Stimulated activated naive CD8-positive, alpha-beta T cell treated with anti-CD3 and anti-CD28 coated beads, Interleukin-15, amount 100 ng/mL, for 72 hours (primary cell): Measurements from ENCODE around the gene CNDP2.

Experiments
- ATAC-seq: fragments of 150-1000 bp; cut with Tn5 transposase; 2 replicates; pipeline ENCODE4 v1.10.0; 2021; ENCODE audit warnings: mild to moderate bottlenecking, moderate library complexity
- DNase-seq, 2 donors: peaks; one replicate each; pipeline ENCODE4 v3.0.0; 2021 to 2022
- H3K27ac Mint-ChIP-seq, 2 donors: one replicate each; pipeline ENCODE4 v1.8.0; 2022; ENCODE audit warnings: mild to moderate bottlenecking in 2 of 2, mixed read lengths in 2 of 2, moderate library complexity in 2 of 2
- H3K27me3 Mint-ChIP-seq: one replicate; pipeline ENCODE4 v1.8.0; 2022; ENCODE audit warnings: mixed read lengths
- H3K4me1 Mint-ChIP-seq: one replicate; pipeline ENCODE4 v1.8.0; 2022; ENCODE audit warnings: mild to moderate bottlenecking, mixed read lengths
- H3K4me3 Mint-ChIP-seq, 2 donors: one replicate each; pipeline ENCODE4 v1.8.0; 2022; ENCODE audit warnings: mild to moderate bottlenecking in 2 of 2, mixed read lengths in 2 of 2, moderate library complexity in 1 of 2
- H3K9me3 Mint-ChIP-seq, 2 donors: one replicate each; pipeline ENCODE4 v1.8.0; 2022; ENCODE audit warnings: mixed read lengths in 2 of 2

Gene CNDP2

DNA sequence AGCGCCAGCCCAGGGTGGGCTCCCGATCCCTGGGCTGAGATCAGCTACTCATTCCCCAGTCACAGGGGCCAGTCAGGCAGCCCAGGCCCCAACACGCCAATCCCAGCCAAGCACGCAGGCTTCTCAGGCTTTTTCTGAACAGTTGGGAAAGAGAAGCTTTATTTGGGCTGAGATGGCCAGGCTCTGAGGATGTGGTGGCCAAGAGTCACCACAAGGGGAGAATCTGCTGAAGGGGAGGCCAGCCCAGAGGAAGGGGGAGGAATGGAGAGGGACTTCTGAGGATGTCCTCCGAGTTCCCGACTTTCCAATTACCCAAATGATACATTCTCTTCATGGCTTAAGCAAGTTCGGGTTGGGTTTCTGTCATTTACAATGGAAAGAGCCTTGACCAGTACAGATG is 36.3 kb upstream of the CNDP2 start:
- Mint-ChIP-seq H3K9me3 (no peaks in the 10 kb centered on the region), H3K27me3 (peaks cover 36% of the 10 kb centered on the region), H3K4me3 (no peak overlapping the region), H3K4me1 (peaks cover 29% of the 10 kb centered on the region), H3K27ac (no peak overlapping the region)
- no peak for DNase-seq
- ATAC-seq: no peak

DNA sequence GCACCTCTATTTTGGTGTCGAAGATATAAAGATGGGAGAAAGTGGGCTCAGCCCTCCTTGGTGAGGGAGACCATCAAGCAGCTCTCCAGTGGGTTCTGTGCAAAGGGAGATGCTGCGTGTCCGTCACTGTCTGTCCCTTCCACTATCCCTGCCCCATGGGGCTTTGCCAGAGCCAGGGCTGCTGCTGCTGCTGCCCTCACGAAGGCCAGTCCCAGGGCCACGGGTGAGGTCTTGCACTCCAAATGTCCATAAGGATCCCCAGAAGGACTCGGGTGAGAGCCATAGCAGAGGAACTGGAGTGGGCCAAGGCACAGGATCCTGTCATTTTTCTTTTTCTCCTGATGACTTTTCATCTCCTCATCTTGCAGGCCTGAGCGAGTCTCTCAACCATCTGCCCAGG is 35.3 kb upstream of the CNDP2 start:
- peaks cover 29% of the 10 kb centered on the region for H3K4me1 Mint-ChIP-seq
- ATAC-seq (no peak), DNase-seq (no peak)
- H3K4me3 Mint-ChIP-seq: no peak overlapping the region
- peak overlapping the region in 1 of 2 donors; percentile 79 for H3K27ac Mint-ChIP-seq
- H3K27me3 Mint-ChIP-seq: peaks cover 28% of the 10 kb centered on the region
- H3K9me3 Mint-ChIP-seq: no peaks in the 10 kb centered on the region

GRCh38 chr18:74463254-74463653 is 32.9 kb upstream of the CNDP2 start:
- Mint-ChIP-seq H3K4me1 (peaks cover 17% of the 10 kb centered on the region), H3K9me3 (no peaks in the 10 kb centered on the region), H3K27ac (no peak overlapping the region), H3K4me3 (no peak overlapping the region), H3K27me3 (peaks cover 5% of the 10 kb centered on the region)
- no peak for DNase-seq
- ATAC-seq: no peak

- no peak for ATAC-seq
- no peaks in the 10 kb centered on the region for H3K9me3 Mint-ChIP-seq
- no peak overlapping the region for H3K4me3 Mint-ChIP-seq
- no peak overlapping the region for H3K27ac Mint-ChIP-seq
- DNase-seq: no peak
- no peaks in the 10 kb centered on the region for H3K27me3 Mint-ChIP-seq
- H3K4me1 Mint-ChIP-seq: peaks cover 9% of the 10 kb centered on the region
Measured at GRCh38 chr18:74463983-74464382, 32.2 kb upstream of the CNDP2 start.

DNA sequence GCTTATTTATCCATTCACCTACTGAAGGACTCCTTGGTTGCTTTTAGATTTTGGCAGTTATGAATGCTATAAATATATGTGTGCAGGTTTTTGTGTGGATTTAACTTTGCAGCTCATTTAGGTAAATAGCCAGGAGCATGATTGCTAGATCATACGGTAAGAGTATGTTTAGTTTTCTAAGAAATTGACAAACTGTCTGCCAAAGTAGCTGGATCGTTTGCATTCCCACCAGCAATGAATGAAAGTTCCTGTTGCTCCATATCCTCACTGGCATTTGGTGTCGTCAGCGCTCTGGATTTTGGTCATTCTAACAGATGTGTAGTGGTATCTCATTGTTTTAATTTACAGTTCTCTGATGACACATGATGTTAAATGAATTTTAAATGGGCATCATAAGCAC is 30.4 kb upstream of the CNDP2 start:
- no peak for DNase-seq
- no peak overlapping the region for H3K27ac Mint-ChIP-seq
- H3K27me3 Mint-ChIP-seq: no peaks in the 10 kb centered on the region
- H3K4me1 Mint-ChIP-seq: peaks cover 5% of the 10 kb centered on the region
- ATAC-seq: no peak
- H3K9me3 Mint-ChIP-seq: peaks cover 11% of the 10 kb centered on the region in 2 donors
- H3K4me3 Mint-ChIP-seq: no peak overlapping the region

- H3K4me1 Mint-ChIP-seq: peaks cover 5% of the 10 kb centered on the region
- H3K27ac Mint-ChIP-seq: no peak overlapping the region
- peaks cover 11% of the 10 kb centered on the region in 2 donors for H3K9me3 Mint-ChIP-seq
- H3K27me3 Mint-ChIP-seq: no peaks in the 10 kb centered on the region
- DNase-seq (no peak), ATAC-seq (no peak)
- H3K4me3 Mint-ChIP-seq: no peak overlapping the region
Measured at GRCh38 chr18:74468547-74469061, 27.6 kb upstream of the CNDP2 start.

DNA sequence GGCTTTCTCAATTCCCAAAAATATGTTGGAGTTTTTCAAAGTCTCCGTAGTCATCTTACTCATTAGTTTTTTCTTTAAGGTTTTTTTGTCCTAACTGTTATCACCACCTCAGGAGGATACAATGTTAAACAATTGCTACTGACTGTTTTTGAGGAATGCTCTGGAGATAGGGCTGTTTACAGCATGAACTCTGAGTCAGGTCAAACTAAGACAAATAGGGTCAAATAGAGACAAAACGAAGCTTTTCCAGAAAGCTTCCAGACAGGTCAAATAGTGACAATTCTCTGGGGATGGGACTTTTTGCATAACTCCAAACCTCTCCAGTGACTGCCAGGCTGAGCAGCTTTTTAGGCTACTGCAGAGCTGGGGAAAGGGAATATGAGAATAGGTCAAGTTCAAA is 23.9 kb upstream of the CNDP2 start:
- no peaks in the 10 kb centered on the region for H3K27me3 Mint-ChIP-seq
- H3K4me3 Mint-ChIP-seq: no peak overlapping the region
- H3K27ac Mint-ChIP-seq: no peak overlapping the region
- DNase-seq (no peak), ATAC-seq (no peak)
- H3K4me1 Mint-ChIP-seq: no peaks in the 10 kb centered on the region
- peaks cover 11% of the 10 kb centered on the region in 2 donors for H3K9me3 Mint-ChIP-seq

DNA sequence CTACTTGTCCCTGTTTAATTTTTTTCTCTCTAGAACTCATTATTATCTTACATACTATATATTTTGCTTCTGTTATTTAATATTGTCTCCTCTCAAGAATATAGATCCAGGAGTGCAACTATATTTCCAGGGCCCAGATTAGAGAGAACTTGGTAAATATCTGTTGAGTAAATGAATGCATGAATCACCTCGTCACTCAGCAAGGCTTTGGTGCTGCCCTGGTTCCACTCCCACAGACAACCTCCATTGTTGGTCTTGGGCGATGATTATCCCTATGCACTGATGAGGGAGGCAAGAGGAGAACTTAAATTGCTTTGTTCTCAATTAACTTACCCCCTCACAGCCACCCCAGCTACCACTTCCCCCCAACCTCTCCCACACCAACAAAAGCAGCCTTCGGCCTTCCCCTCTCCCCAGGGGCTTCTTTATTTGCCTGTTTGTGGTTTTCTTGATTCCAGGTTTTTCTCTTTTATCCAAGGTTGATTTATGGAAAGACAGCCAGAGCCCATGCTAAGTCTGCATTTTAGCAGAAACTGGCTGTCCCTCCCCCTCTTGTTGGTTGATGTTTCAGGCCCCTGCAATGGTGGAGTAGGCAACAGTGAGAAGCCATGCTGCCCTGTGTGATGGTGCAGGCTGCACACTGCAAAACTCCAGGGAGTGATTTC is 22.1 kb upstream of the CNDP2 start:
- H3K27ac Mint-ChIP-seq: no peak overlapping the region
- ATAC-seq (no peak), DNase-seq (no peak)
- peaks cover 11% of the 10 kb centered on the region in 2 donors for H3K9me3 Mint-ChIP-seq
- H3K4me3 Mint-ChIP-seq: no peak overlapping the region
- peaks cover 11% of the 10 kb centered on the region for H3K4me1 Mint-ChIP-seq
- no peaks in the 10 kb centered on the region for H3K27me3 Mint-ChIP-seq

DNA sequence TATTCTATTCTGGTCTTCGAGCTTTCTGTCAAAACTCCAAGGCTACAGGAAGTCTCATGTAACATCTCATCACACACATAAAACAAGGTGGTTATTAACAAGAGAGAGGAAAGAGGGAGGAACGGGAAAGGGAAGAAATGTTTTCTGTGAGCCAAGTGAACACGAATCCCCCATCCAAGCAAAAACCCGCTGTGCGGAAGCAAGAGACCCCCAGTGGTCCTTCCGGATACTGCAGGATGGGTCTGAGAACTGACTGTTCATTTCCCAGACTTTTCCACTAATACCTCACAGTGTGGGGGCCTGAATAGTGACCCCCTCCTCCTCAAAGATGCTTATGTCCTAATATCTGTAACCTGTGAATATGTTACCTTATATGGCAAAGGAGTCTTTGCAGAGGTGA is 20.0 kb upstream of the CNDP2 start:
- Mint-ChIP-seq H3K27ac (no peak overlapping the region), H3K27me3 (no peaks in the 10 kb centered on the region), H3K4me1 (peaks cover 11% of the 10 kb centered on the region), H3K9me3 (no peaks in the 10 kb centered on the region), H3K4me3 (no peak overlapping the region)
- DNase-seq (no peak), ATAC-seq (no peak)

GRCh38 chr18:74477771-74478170 is 18.4 kb upstream of the CNDP2 start:
- DNase-seq (no peak), ATAC-seq (peak; percentile 48)
- Mint-ChIP-seq H3K4me1 (peaks cover 11% of the 10 kb centered on the region), H3K27me3 (no peaks in the 10 kb centered on the region), H3K27ac (no peak overlapping the region), H3K9me3 (no peaks in the 10 kb centered on the region), H3K4me3 (no peak overlapping the region)

DNA sequence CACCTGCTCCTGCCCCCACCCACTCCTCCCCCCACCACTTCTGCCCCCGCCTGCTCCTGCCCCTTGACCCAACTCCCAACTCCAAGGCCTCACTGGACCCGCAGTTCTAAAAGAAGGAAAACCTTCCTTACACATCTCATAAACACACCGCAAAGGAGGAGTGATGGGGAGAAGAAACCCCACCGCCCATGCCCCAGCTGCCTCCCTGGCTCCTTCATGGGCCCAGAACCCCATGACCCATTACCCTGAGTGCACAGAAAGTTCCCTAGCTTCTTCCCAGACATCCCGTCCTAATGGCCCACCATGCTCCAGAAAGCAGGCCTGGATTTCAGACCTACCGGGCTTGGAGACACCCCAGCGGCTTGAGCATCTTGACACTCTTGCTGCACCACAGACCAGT is 17.8 kb upstream of the CNDP2 start:
- Mint-ChIP-seq H3K4me3 (no peak overlapping the region), H3K27me3 (no peaks in the 10 kb centered on the region), H3K4me1 (peaks cover 11% of the 10 kb centered on the region), H3K9me3 (no peaks in the 10 kb centered on the region), H3K27ac (no peak overlapping the region)
- DNase-seq (no peak), ATAC-seq (no peak)

DNA sequence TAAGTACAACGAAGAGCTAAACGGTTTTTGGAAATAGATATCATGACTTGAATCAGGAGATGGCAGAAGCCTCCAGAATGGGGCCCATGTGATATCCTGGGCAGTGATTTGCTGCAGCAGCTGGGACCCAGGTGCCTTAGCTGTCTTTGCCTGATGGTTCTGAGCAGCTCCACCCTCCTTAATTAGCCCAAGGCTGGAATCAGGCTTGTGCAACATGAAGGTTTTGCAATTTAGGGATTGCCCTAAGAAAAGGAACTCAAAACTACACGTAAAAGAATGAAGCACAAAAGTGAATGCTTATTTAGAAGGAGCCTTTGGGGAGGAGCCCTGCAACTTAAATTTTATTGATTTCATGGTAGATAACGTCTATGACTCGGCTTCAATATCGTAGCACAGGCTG is 17.3 kb upstream of the CNDP2 start:
- H3K27ac Mint-ChIP-seq: no peak overlapping the region
- H3K9me3 Mint-ChIP-seq: no peaks in the 10 kb centered on the region
- H3K4me1 Mint-ChIP-seq: peaks cover 11% of the 10 kb centered on the region
- H3K4me3 Mint-ChIP-seq: no peak overlapping the region
- DNase-seq: no peak
- H3K27me3 Mint-ChIP-seq: no peaks in the 10 kb centered on the region
- no peak for ATAC-seq

GRCh38 chr18:74479486-74480148 is 16.5 kb upstream of the CNDP2 start:
- Mint-ChIP-seq H3K4me1 (peaks cover 14% of the 10 kb centered on the region), H3K9me3 (no peaks in the 10 kb centered on the region), H3K4me3 (no peak overlapping the region), H3K27ac (no peak overlapping the region), H3K27me3 (no peaks in the 10 kb centered on the region)
- ATAC-seq: no peak
- DNase-seq: no peak

GRCh38 chr18:74480149-74480651 is 16.0 kb upstream of the CNDP2 start:
- no peaks in the 10 kb centered on the region for H3K27me3 Mint-ChIP-seq
- H3K4me3 Mint-ChIP-seq: no peak overlapping the region
- H3K4me1 Mint-ChIP-seq: peaks cover 19% of the 10 kb centered on the region
- no peaks in the 10 kb centered on the region for H3K9me3 Mint-ChIP-seq
- ATAC-seq (no peak), DNase-seq (no peak)
- H3K27ac Mint-ChIP-seq: no peak overlapping the region

DNA sequence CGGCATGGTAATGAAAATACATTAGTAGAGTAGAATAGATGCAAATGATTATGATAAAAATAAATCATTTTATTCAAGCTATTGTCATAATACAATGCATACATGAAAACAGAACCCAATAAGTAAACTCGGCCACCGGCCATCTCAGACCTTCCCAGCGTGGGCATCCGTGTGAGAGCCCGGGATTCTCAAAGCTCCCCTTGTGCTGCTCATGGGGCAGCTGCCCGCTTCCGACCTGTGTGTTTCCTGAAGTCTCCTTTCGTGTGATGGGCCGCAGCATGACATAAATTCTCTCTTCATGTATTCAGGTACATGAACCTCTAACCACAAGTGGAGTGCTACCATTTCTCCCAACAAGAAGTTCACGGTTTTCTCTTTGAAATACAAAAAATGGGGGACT is 13.5 kb upstream of the CNDP2 start:
- no peak for ATAC-seq
- Mint-ChIP-seq H3K4me1 (peaks cover 27% of the 10 kb centered on the region), H3K27me3 (no peaks in the 10 kb centered on the region), H3K4me3 (no peak overlapping the region), H3K9me3 (no peaks in the 10 kb centered on the region), H3K27ac (no peak overlapping the region)
- DNase-seq: no peak

GRCh38 chr18:74486119-74486849 is 9.9 kb upstream of the CNDP2 start:
- no peak for DNase-seq
- ATAC-seq: no peak
- no peaks in the 10 kb centered on the region for H3K9me3 Mint-ChIP-seq
- peak overlapping the region; percentile 63 to 69 for H3K27ac Mint-ChIP-seq
- peak overlapping the region in 1 of 2 donors; percentile 12 for H3K4me3 Mint-ChIP-seq
- peaks cover 18% of the 10 kb centered on the region for H3K4me1 Mint-ChIP-seq
- no peaks in the 10 kb centered on the region for H3K27me3 Mint-ChIP-seq
